WTC11 (cell line): Measurements from ENCODE around the gene ANKMY2. TPM values are rescaled to one million over a fixed set of nuclear protein-coding genes. Genes with fewer than 3 reads are reported as not detected.

ENCODE experiments used
- ATAC-seq: fragments of 200-7000 bp; cut with Tn5 transposase; 2 replicates; pipeline ENCODE4 v1.10.0; 2021; ENCODE audit warnings: mild to moderate bottlenecking, moderate library complexity
- CTCF ChIA-PET: fragments of 300-600 bp; sonication (Branson Sonifier 250); formaldehyde crosslinking; loops from one replicate; lab custom pipeline; 2021; ENCODE audit warnings: antibody characterized with exemption; lab: Charles Lee
- POLR2A ChIA-PET: fragments of 350-600 bp; sonication (Branson Sonifier 250); formaldehyde crosslinking; loops from one replicate; lab custom pipeline; 2021; ENCODE audit warnings: antibody characterized with exemption; lab: Charles Lee
- DNase-seq: peaks from one replicate; pipeline ENCODE4 v3.0.0; 2021; ENCODE audit warnings: low spot score
- H3K27ac Mint-ChIP-seq: 2 replicates; pipeline ENCODE4 v1.8.0; 2021; ENCODE audit warnings: mixed read lengths
- H3K27me3 Mint-ChIP-seq: 2 replicates; pipeline ENCODE4 v1.8.0; 2021; ENCODE audit warnings: low read depth, mild to moderate bottlenecking, moderate library complexity, mixed read lengths
- H3K36me3 Mint-ChIP-seq: 2 replicates; pipeline ENCODE4 v1.8.0; 2021; ENCODE audit warnings: mixed read lengths
- H3K4me1 Mint-ChIP-seq: 2 replicates; pipeline ENCODE4 v1.8.0; 2022; ENCODE audit warnings: mixed read lengths
- H3K4me3 Mint-ChIP-seq: 2 replicates; pipeline ENCODE4 v1.8.0; 2021; ENCODE audit warnings: mild to moderate bottlenecking, moderate library complexity, mixed read lengths
- H3K9me3 Mint-ChIP-seq: 2 replicates; pipeline ENCODE4 v1.8.0; 2021; ENCODE audit warnings: mixed read lengths
- AFF4 ChIP-seq: sonication (generic); formaldehyde crosslinking; IDR thresholded peaks from 2 replicates; pipeline ENCODE4 v1.8.1; 2023; ENCODE audit warnings: mild to moderate bottlenecking, missing genetic modification reagents, borderline replicate concordance
- FOXJ3 ChIP-seq: sonication (generic); formaldehyde crosslinking; IDR thresholded peaks from 2 replicates; pipeline ENCODE4 v1.9.0; 2021; ENCODE audit warnings: missing genetic modification reagents, mild to moderate bottlenecking, borderline replicate concordance
- FOXP4 ChIP-seq: sonication (generic); formaldehyde crosslinking; IDR thresholded peaks from 2 replicates; pipeline ENCODE4 v1.8.0; 2022; ENCODE audit warnings: mild to moderate bottlenecking, missing genetic modification reagents
- HMGXB4 ChIP-seq: sonication (generic); formaldehyde crosslinking; IDR thresholded peaks from 2 replicates; pipeline ENCODE4 v1.8.1; 2023; ENCODE audit warnings: mild to moderate bottlenecking, moderate library complexity, missing genetic modification reagents
- IRF1 ChIP-seq: sonication (generic); formaldehyde crosslinking; IDR thresholded peaks from 2 replicates; pipeline ENCODE4 v1.8.0; 2023; ENCODE audit warnings: missing genetic modification reagents
- JAZF1 ChIP-seq: fragments of 250-450 bp; sonication (Bioruptor Pico); IDR thresholded peaks from 2 replicates; pipeline ENCODE4 v1.9.0; 2021; ENCODE audit warnings: moderate library complexity, mild to moderate bottlenecking, inconsistent platforms
- JUN ChIP-seq: sonication (generic); formaldehyde crosslinking; IDR thresholded peaks from 2 replicates; pipeline ENCODE4 v1.8.0; 2023; ENCODE audit warnings: mild to moderate bottlenecking, missing genetic modification reagents
- MXD4 ChIP-seq: fragments of 250-450 bp; sonication (Bioruptor Pico); IDR thresholded peaks from 2 replicates; pipeline ENCODE4 v1.8.0; 2021; ENCODE audit warnings: mild to moderate bottlenecking, moderate library complexity, borderline replicate concordance
- NFYB ChIP-seq: sonication (generic); formaldehyde crosslinking; conservative IDR thresholded peaks from 2 replicates; pipeline ENCODE4 v1.8.0; 2022; ENCODE audit warnings: low read depth, missing genetic modification reagents
- STAT6 ChIP-seq: sonication (generic); formaldehyde crosslinking; conservative IDR thresholded peaks from 2 replicates; pipeline ENCODE4 v1.8.1; 2023; ENCODE audit warnings: mild to moderate bottlenecking, low read depth, missing genetic modification reagents, moderate library complexity
- TEAD4 ChIP-seq: sonication (generic); formaldehyde crosslinking; IDR thresholded peaks from 2 replicates; pipeline ENCODE4 v1.8.0; 2022; ENCODE audit warnings: mild to moderate bottlenecking, missing genetic modification reagents
- ZNF219 ChIP-seq: sonication (generic); formaldehyde crosslinking; IDR thresholded peaks from 2 replicates; pipeline ENCODE4 v1.8.0; 2023; ENCODE audit warnings: missing genetic modification reagents, mild to moderate bottlenecking, borderline replicate concordance
- ZNF232 ChIP-seq: sonication (generic); formaldehyde crosslinking; IDR thresholded peaks from 2 replicates; pipeline ENCODE4 v1.8.0; 2022; ENCODE audit warnings: mild to moderate bottlenecking, missing genetic modification reagents
- ZNF281 ChIP-seq: sonication (generic); formaldehyde crosslinking; IDR thresholded peaks from 2 replicates; pipeline ENCODE4 v1.8.0; 2023; ENCODE audit warnings: mild to moderate bottlenecking, missing genetic modification reagents
- ZNF396 ChIP-seq: fragments of 250-450 bp; sonication (Bioruptor Pico); IDR thresholded peaks from 2 replicates; pipeline ENCODE4 v1.8.0; 2021; ENCODE audit warnings: mild to moderate bottlenecking, moderate library complexity, borderline replicate concordance
- total RNA-seq: library from RNA; stranded (reverse); gene quantifications from 3 replicates; pipeline ENCODE4 v1.2.3, GENCODE V29; 2021
- TF ChIP-seq, protein P1 (sequence below): fragments of 200-600 bp; IDR thresholded peaks from 2 replicates; pipeline ENCODE4 v1.8.0; 2022; ENCODE audit warnings: antibody characterized with exemption

The ANKMY2 gene
- total RNA-seq, 1 experiment from 2014 or later: 13.6 TPM

GRCh38 chr7:16571941-16572340, 73.6 kb downstream of the ANKMY2 start:
- no peak for TF ChIP-seq TEAD4 (CRISPR knock-in tag)
- no peak for TF ChIP-seq JAZF1
- TF ChIP-seq, protein P1, sequence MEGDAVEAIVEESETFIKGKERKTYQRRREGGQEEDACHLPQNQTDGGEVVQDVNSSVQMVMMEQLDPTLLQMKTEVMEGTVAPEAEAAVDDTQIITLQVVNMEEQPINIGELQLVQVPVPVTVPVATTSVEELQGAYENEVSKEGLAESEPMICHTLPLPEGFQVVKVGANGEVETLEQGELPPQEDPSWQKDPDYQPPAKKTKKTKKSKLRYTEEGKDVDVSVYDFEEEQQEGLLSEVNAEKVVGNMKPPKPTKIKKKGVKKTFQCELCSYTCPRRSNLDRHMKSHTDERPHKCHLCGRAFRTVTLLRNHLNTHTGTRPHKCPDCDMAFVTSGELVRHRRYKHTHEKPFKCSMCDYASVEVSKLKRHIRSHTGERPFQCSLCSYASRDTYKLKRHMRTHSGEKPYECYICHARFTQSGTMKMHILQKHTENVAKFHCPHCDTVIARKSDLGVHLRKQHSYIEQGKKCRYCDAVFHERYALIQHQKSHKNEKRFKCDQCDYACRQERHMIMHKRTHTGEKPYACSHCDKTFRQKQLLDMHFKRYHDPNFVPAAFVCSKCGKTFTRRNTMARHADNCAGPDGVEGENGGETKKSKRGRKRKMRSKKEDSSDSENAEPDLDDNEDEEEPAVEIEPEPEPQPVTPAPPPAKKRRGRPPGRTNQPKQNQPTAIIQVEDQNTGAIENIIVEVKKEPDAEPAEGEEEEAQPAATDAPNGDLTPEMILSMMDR: no peak
- TF ChIP-seq IRF1: no peak
- no peak for TF ChIP-seq JUN (CRISPR knock-in tag)
- no peak for TF ChIP-seq FOXJ3 (CRISPR knock-in tag)
- TF ChIP-seq ZNF232 (CRISPR knock-in tag): no peak
- no peak for TF ChIP-seq STAT6 (CRISPR knock-in tag)
- TF ChIP-seq FOXP4 (CRISPR knock-in tag): no peak
- no peak for TF ChIP-seq HMGXB4 (CRISPR knock-in tag)
- no peak for TF ChIP-seq ZNF219
- no peak for TF ChIP-seq MXD4 (CRISPR knock-in tag)
- TF ChIP-seq NFYB: no peak
- TF ChIP-seq ZNF281: no peak
- no peak for TF ChIP-seq ZNF396 (CRISPR knock-in tag)
- no peak for TF ChIP-seq AFF4 (CRISPR knock-in tag)
- Mint-ChIP-seq H3K27me3 (no peaks in the 10 kb centered on the region), H3K27ac (no peak overlapping the region), H3K4me3 (no peak overlapping the region), H3K4me1 (peaks cover 6% of the 10 kb centered on the region), H3K9me3 (peaks cover 15% of the 10 kb centered on the region), H3K36me3 (no peaks in the 10 kb centered on the region)
- DNase-seq (no peak), ATAC-seq (no peak; the same call in 1 of the 2 replicates)
- ChIA-PET CTCF (no interaction called here), POLR2A (no interaction called here)
